GM12878 (cell line): ENCODE data around the gene PRKG1. TPM values are rescaled to one million over a fixed set of nuclear protein-coding genes. Genes with fewer than 3 reads are reported as not detected.

Source experiments
- ATAC-seq: fragments of 200-7000 bp; cut with Tn5 transposase; 3 replicates; pipeline ENCODE4 v1.9.1; 2020; ENCODE audit warnings: mild to moderate bottlenecking, moderate library complexity
- BruUV-seq: library from RNA; stranded (reverse); fragments of 400-500 nt; replicated peaks from 2 replicates; lab custom pipeline; 2021; lab: Mats Ljungman, UMichigan
- CTCF ChIA-PET: fragments of 300-600 bp; sonication (Branson Sonifier 250); formaldehyde crosslinking; extraction: SDS; loops from one replicate; lab custom pipeline; 2021; ENCODE audit warnings: inconsistent platforms; lab: Yijun Ruan, JAX
- POLR2A ChIA-PET: fragments of 350-600 bp; formaldehyde crosslinking; extraction: SDS; loops from one replicate; lab custom pipeline; 2021; ENCODE audit warnings: inconsistent platforms; lab: Charles Lee
- RAD21 ChIA-PET: fragments of 300-600 bp; sonication (Branson Sonifier 250); formaldehyde crosslinking; loops from one replicate; lab custom pipeline; 2023; ENCODE audit warnings: antibody characterized with exemption; ENCODE audit not compliant: unreplicated experiment; lab: Charles Lee
- SMC1A ChIA-PET: fragments of 300-600 bp; sonication (Branson Sonifier 250); formaldehyde crosslinking; loops from one replicate; lab custom pipeline; 2023; ENCODE audit not compliant: unreplicated experiment, uncharacterized antibody; lab: Charles Lee
- DNase-seq: peaks from one replicate; pipeline ENCODE4 v3.0.0-alpha.2; 2011; ENCODE audit warnings: low read depth, low spot score
- FAIRE-seq: peaks from 3 replicates; lab custom pipeline; 2011; peaks lifted over from hg19 to GRCh38; lab: Jason Lieb, UNC
- H2AFZ ChIP-seq: 2 replicates; pipeline ENCODE4 v1.6.0; 2011; ENCODE audit warnings: low read depth, low read length, control low read depth; ENCODE audit not compliant: control insufficient read depth
- H3K27ac ChIP-seq: 2 replicates; pipeline ENCODE4 v1.5.1; 2011; ENCODE audit warnings: control low read depth; ENCODE audit not compliant: control insufficient read depth, insufficient read depth
- H3K27me3 ChIP-seq, 2 experiments: replicated peaks in 1 of 2; 2 replicates each; pipeline versions ENCODE4 v1.6.0 to v1.6.1; 2011; ENCODE audit warnings: low read length in 1 of 2; ENCODE audit not compliant: control insufficient read depth in 2 of 2, insufficient read depth in 2 of 2
- H3K36me3 ChIP-seq, 2 experiments: 2 replicates each; pipeline ENCODE4 v1.5.1; 2011; ENCODE audit warnings: low read length in 1 of 2; ENCODE audit not compliant: control insufficient read depth in 2 of 2, insufficient read depth in 2 of 2
- H3K4me1 ChIP-seq: 2 replicates; pipeline ENCODE4 v1.6.1; 2011; ENCODE audit warnings: mild to moderate bottlenecking, low read length, moderate library complexity, mixed read lengths; ENCODE audit not compliant: control insufficient read depth, insufficient read depth
- H3K4me2 ChIP-seq: 2 replicates; pipeline ENCODE4 v1.6.0; 2011; ENCODE audit warnings: control low read depth; ENCODE audit not compliant: control insufficient read depth, insufficient read depth
- H3K4me3 ChIP-seq: fragments of 200-600 bp; sonication (generic); 2 replicates; pipeline ENCODE4 v1.5.1; 2016
- H3K79me2 ChIP-seq: 2 replicates; pipeline ENCODE4 v1.6.0; 2011; ENCODE audit warnings: low read length; ENCODE audit not compliant: control insufficient read depth, insufficient read depth
- H3K9ac ChIP-seq: 2 replicates; pipeline ENCODE4 v1.8.0; 2011; ENCODE audit warnings: low read length, control low read depth, mixed read lengths; ENCODE audit not compliant: control insufficient read depth, insufficient read depth
- H3K9me3 ChIP-seq: replicated peaks from 3 replicates; pipeline ENCODE4 v1.5.1; 2011; ENCODE audit warnings: mild to moderate bottlenecking, low read length; ENCODE audit not compliant: control insufficient read depth, insufficient read depth
- H4K20me1 ChIP-seq: 2 replicates; pipeline ENCODE4 v1.6.0; 2011; ENCODE audit not compliant: control insufficient read depth, insufficient read depth
- RAD21 ChIP-seq: IDR thresholded peaks from 2 replicates; pipeline ENCODE4 v1.6.1; 2011; ENCODE audit warnings: mild to moderate bottlenecking, low read depth, low read length, moderate library complexity; ENCODE audit not compliant: insufficient read depth
- SMC3 ChIP-seq: IDR thresholded peaks from 2 replicates; pipeline ENCODE4 v1.6.1; 2011; ENCODE audit warnings: low read length, improper control_type of control experiment, borderline replicate concordance
- WGBS: methylation state at CpG from one replicate; pipeline ENCODE4 v1.1.6; 2016; ENCODE audit warnings: low lambda C conversion rate; ENCODE audit not compliant: insufficient replicate concordance, insufficient coverage; ENCODE audit errors: missing lambda C conversion rate; 5-methylcytosine and 5-hydroxymethylcytosine counted together
- in situ Hi-C: fragments of 300-500 bp; cut with MboI; formaldehyde crosslinking; loops from 9 replicates; pipeline ENCODE4 v1.14.3; 2018; ENCODE audit warnings: mixed read lengths
- intact Hi-C: fragments of 100-400 bp; cut with micrococcal nuclease; formaldehyde crosslinking; loops from one replicate; pipeline ENCODE4 v1.14.2; 2022; ENCODE audit not compliant: unreplicated experiment
- polyA plus RNA-seq, 11 experiments: library from polyadenylated mRNA; depleted of rRNA in 4 of 11; unstranded in 6 of 11; stranded (reverse) in 5 of 11; fragments of >200 nt; fragmentation: Nextera tagmentation in 4 of 11; fragmentation: Illumina TruSeq in 1 of 11; extraction: Ambion mirVana in 4 of 11; extraction: Trizol in 1 of 11; gene quantifications; 1 replicate in 1 of 11; 2 replicates in 10 of 11; pipeline versions ENCODE4 v1.2.1 to v1.2.3, GENCODE V29; 2011 to 2016; ENCODE audit warnings: inconsistent platforms in 2 of 11, missing spikeins in 2 of 11, low read depth in 1 of 11
- total RNA-seq, 4 experiments: library from RNA; depleted of rRNA in 3 of 4; stranded (reverse); fragments of >200 nt in 3 of 4; fragmentation: Illumina TruSeq in 1 of 4; extraction: Trizol in 1 of 4; gene quantifications; 2 replicates each; pipeline versions ENCODE4 v1.2.1 to v1.2.3, GENCODE V29; 2013 to 2021
- TF ChIP-seq, protein P1 (sequence below), 3 experiments: IDR thresholded peaks in 2 of 3; conservative IDR thresholded peaks in 1 of 3; 2 replicates each; pipeline ENCODE4 v1.5.1; 2011; ENCODE audit warnings: low read depth in 3 of 3, low read length in 3 of 3, mild to moderate bottlenecking in 3 of 3, control low read depth in 2 of 3, moderate library complexity in 2 of 3, inconsistent platforms in 1 of 3, mixed read lengths in 1 of 3; ENCODE audit not compliant: control insufficient read depth in 2 of 3, insufficient read depth in 1 of 3; ENCODE audit errors: extremely low read depth in 1 of 3
- TF ChIP-seq, protein P2 (sequence below): IDR thresholded peaks from 2 replicates; pipeline ENCODE4 v1.6.1; 2011; ENCODE audit warnings: mild to moderate bottlenecking, low read depth, low read length, moderate library complexity; ENCODE audit not compliant: insufficient replicate concordance
- TF ChIP-seq, protein P3 (sequence below): IDR thresholded peaks from 2 replicates; pipeline ENCODE4 v1.6.1; 2012; ENCODE audit warnings: low read length, inconsistent platforms

The PRKG1 gene
- total and polyA plus RNA-seq, 10 of the 15 experiments (the other 5 are each of a cell fraction or from before 2014, with no cell fraction given) = 0.04 to 0.05 TPM; not detected in 8

DNA sequence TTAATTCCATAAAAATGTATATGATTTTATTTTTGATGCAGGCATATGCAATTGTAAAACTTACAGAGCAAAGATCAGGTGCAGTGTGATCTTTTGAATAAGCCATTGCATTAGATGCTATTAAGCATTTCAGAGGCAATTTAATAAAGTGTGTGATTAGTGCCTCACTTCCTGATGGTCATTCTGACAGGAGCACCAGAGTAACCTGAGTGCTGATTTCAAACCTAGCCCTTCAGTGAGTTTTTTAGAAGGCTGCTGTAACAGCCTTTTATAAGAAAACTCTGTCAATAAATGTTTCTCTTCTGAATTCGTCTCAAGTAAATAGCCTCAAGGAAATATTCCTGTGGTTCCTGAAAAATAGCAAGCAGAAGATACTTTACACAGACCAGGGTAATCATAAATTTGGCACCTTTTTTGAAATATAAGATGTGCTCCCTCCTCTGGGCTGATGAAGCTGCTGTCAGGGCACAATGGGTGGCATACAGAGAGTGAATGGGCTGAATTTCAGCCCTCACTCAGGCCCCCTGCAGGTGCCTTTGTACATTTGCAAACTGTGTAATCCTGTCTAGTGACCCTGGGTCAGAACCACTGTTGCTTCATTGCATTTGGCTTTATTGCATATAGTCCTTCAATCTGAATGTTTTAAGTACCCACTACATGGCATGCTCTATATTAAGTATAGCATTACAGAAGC, 818.8 kb downstream of the PRKG1 start:
- Histone ChIP-seq H3K36me3 (no peaks in the 10 kb centered on the region), H3K9ac (no peak overlapping the region), H3K27ac (no peak overlapping the region), H2AFZ (no peak overlapping the region), H4K20me1 (no peaks in the 10 kb centered on the region), H3K9me3 (no peaks in the 10 kb centered on the region), H3K4me3 (no peak overlapping the region), H3K27me3 (no peaks in the 10 kb centered on the region), H3K4me1 (no peaks in the 10 kb centered on the region), H3K4me2 (no peak overlapping the region), H3K79me2 (no peaks in the 10 kb centered on the region)
- FAIRE-seq (no peak), ATAC-seq (peak; percentile 86), DNase-seq (no peak)
- CTCF ChIA-PET = interaction anchor here (0.7 to 2.0 kb wide), 3 partner anchors 22 to 504 kb away, joined by 3 to 5 read pairs (median 3); no protein-coding TSS in a partner anchor
- 0% methylated on average over 1 of the region's 1 CpG for WGBS
- intact Hi-C loops = no loop called here
- TF ChIP-seq RAD21 (peak; percentile 15; the same call in 1 of the 2 replicates), SMC3 (peak; percentile 46; the same call in 1 of the 2 replicates)
- TF ChIP-seq, protein P1, sequence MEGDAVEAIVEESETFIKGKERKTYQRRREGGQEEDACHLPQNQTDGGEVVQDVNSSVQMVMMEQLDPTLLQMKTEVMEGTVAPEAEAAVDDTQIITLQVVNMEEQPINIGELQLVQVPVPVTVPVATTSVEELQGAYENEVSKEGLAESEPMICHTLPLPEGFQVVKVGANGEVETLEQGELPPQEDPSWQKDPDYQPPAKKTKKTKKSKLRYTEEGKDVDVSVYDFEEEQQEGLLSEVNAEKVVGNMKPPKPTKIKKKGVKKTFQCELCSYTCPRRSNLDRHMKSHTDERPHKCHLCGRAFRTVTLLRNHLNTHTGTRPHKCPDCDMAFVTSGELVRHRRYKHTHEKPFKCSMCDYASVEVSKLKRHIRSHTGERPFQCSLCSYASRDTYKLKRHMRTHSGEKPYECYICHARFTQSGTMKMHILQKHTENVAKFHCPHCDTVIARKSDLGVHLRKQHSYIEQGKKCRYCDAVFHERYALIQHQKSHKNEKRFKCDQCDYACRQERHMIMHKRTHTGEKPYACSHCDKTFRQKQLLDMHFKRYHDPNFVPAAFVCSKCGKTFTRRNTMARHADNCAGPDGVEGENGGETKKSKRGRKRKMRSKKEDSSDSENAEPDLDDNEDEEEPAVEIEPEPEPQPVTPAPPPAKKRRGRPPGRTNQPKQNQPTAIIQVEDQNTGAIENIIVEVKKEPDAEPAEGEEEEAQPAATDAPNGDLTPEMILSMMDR (IDR thresholded peaks at IDR 0.05 in 2 of 3, conservative IDR thresholded peaks at IDR 0.05 in 1 of 3; ENCODE audit: control insufficient read depth in 2 of 3, extremely low read depth in 1 of 3, insufficient read depth in 1 of 3, low read depth in 3 of 3, low read length in 3 of 3) = peak; percentile 30 to 51 (median 38); a peak in 4 of 6 replicates
- TF ChIP-seq, protein P2, sequence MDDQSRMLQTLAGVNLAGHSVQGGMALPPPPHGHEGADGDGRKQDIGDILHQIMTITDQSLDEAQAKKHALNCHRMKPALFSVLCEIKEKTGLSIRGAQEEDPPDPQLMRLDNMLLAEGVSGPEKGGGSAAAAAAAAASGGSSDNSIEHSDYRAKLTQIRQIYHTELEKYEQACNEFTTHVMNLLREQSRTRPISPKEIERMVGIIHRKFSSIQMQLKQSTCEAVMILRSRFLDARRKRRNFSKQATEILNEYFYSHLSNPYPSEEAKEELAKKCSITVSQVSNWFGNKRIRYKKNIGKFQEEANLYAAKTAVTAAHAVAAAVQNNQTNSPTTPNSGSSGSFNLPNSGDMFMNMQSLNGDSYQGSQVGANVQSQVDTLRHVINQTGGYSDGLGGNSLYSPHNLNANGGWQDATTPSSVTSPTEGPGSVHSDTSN = no peak
- TF ChIP-seq, protein P3, sequence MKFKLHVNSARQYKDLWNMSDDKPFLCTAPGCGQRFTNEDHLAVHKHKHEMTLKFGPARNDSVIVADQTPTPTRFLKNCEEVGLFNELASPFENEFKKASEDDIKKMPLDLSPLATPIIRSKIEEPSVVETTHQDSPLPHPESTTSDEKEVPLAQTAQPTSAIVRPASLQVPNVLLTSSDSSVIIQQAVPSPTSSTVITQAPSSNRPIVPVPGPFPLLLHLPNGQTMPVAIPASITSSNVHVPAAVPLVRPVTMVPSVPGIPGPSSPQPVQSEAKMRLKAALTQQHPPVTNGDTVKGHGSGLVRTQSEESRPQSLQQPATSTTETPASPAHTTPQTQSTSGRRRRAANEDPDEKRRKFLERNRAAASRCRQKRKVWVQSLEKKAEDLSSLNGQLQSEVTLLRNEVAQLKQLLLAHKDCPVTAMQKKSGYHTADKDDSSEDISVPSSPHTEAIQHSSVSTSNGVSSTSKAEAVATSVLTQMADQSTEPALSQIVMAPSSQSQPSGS = no peak
- SMC1A ChIA-PET = interaction anchor here (1.2 kb wide), 1 partner anchor 14 kb away, joined by 3 read pairs; no protein-coding TSS in a partner anchor
- POLR2A ChIA-PET = no interaction called here
- in situ Hi-C loops = no loop called here
- BruUV-seq = no TSS peak
- RAD21 ChIA-PET = interaction anchor here (1.3 kb wide), 1 partner anchor 13 kb away, joined by 3 read pairs; no protein-coding TSS in a partner anchor
